ENCODE measurements around the gene AKT1.

GRCh38 chr14:104784846-104785707, 10.5 kb downstream of the AKT1 start:
- TF ChIP-seq CTCF (IDR thresholded peaks at IDR 0.05), result no peak
- no peak for TF ChIP-seq JUN (IDR thresholded peaks at IDR 0.05)
- no peak for TF ChIP-seq FOSL2 (IDR thresholded peaks at IDR 0.05)
- TF ChIP-seq FOSL2 (CRISPR knock-in tag; IDR thresholded peaks at IDR 0.05), result no peak
- TF ChIP-seq EP300 (IDR thresholded peaks at IDR 0.05), result no peak
